SU-DHL-6 (cell line): Measurements from ENCODE around the gene WNT3.

Experiments used
- H2AFZ ChIP-seq: fragments of 200-600 bp; sonication (generic); 2 replicates; pipeline ENCODE4 v1.6.1; 2014; ENCODE audit warnings: low read depth, mild to moderate bottlenecking, moderate library complexity, mixed read lengths, antibody characterized with exemption, low read length; ENCODE audit not compliant: severe bottlenecking
- H3F3A ChIP-seq: fragments of 200-600 bp; shearing (Covaris generic); 2 replicates; pipeline ENCODE4 v1.6.0; 2016; ENCODE audit warnings: antibody characterized with exemption, mild to moderate bottlenecking; ENCODE audit not compliant: insufficient read depth
- H3K27ac ChIP-seq: fragments of 200-600 bp; sonication (generic); 2 replicates; pipeline ENCODE4 v1.5.1; 2016; ENCODE audit warnings: low read depth, mild to moderate bottlenecking, low read length, moderate library complexity, mixed read lengths
- H3K27me3 ChIP-seq: fragments of 200-600 bp; sonication (generic), shearing (Covaris generic); 2 replicates; pipeline ENCODE4 v1.6.0; 2014; ENCODE audit warnings: mild to moderate bottlenecking, low read length
- H3K36me3 ChIP-seq: fragments of 200-600 bp; sonication (generic); 2 replicates; pipeline ENCODE4 v1.6.1; 2014; ENCODE audit warnings: mild to moderate bottlenecking, low read length, mixed read lengths
- H3K4me2 ChIP-seq: fragments of 300-600, 200-600 bp; shearing (Covaris generic), sonication (generic); 2 replicates; pipeline ENCODE4 v1.6.0; 2014; ENCODE audit warnings: low read length, low read depth, mild to moderate bottlenecking; ENCODE audit not compliant: poor library complexity, severe bottlenecking
- H3K4me3 ChIP-seq: fragments of 200-600 bp; sonication (generic); 2 replicates; pipeline ENCODE4 v1.5.1; 2014; ENCODE audit warnings: antibody characterized with exemption, low read length, mild to moderate bottlenecking, mixed read lengths; ENCODE audit not compliant: insufficient read depth, poor library complexity, severe bottlenecking
- H3K79me2 ChIP-seq: fragments of 200-600 bp; sonication (generic); 2 replicates; pipeline ENCODE4 v1.6.1; 2014; ENCODE audit warnings: mild to moderate bottlenecking, low read length, moderate library complexity; ENCODE audit not compliant: insufficient read depth
- H3K9ac ChIP-seq: fragments of 200-600 bp; sonication (generic); 2 replicates; pipeline ENCODE4 v1.7.0; 2014; ENCODE audit warnings: mild to moderate bottlenecking, low read length
- H3K9me2 ChIP-seq: fragments of 200-600 bp; sonication (generic); replicated peaks from 2 replicates; pipeline ENCODE4 v1.6.1; 2014; ENCODE audit warnings: low read length; ENCODE audit not compliant: insufficient read depth
- H3K9me3 ChIP-seq: fragments of 200-600 bp; sonication (generic); 2 replicates; pipeline ENCODE4 v1.6.1; 2014; ENCODE audit warnings: low read length, mixed read lengths; ENCODE audit not compliant: insufficient read depth
- H4K20me1 ChIP-seq: fragments of 200-600 bp; sonication (generic); 2 replicates; pipeline ENCODE4 v1.6.1; 2014; ENCODE audit warnings: low read depth, mild to moderate bottlenecking, antibody characterized with exemption, low read length, moderate library complexity, mixed read lengths
- CTCF ChIP-seq: fragments of 200-600 bp; sonication (generic); IDR thresholded peaks from one replicate; pipeline ENCODE4 v1.5.1; 2017; ENCODE audit warnings: antibody characterized with exemption, mild to moderate bottlenecking, low read length, moderate library complexity; ENCODE audit not compliant: insufficient read depth, poor library complexity, severe bottlenecking
- EZH2phosphoT487 ChIP-seq: fragments of 200-600 bp; sonication (generic), shearing (Covaris generic); conservative IDR thresholded peaks from 2 replicates; pipeline ENCODE4 v1.6.1; 2018; ENCODE audit warnings: mild to moderate bottlenecking, antibody characterized with exemption, low read length, moderate library complexity, mixed read lengths

The WNT3 gene

GRCh38 chr17:46822388-46822921 is 4.0 kb upstream of the WNT3 start:
- H3K9me3 ChIP-seq, result no peaks in the 10 kb centered on the region
- H2AFZ ChIP-seq, result no peak overlapping the region
- H4K20me1 ChIP-seq, result no peaks in the 10 kb centered on the region
- TF ChIP-seq CTCF (peak; percentile 69), EZH2phosphoT487 (no peak)
- no peaks in the 10 kb centered on the region for H3K36me3 ChIP-seq
- no peaks in the 10 kb centered on the region for H3K27me3 ChIP-seq
- no peaks in the 10 kb centered on the region for H3K79me2 ChIP-seq
- H3K4me2 ChIP-seq, result no peak overlapping the region
- H3K4me3 ChIP-seq, result no peak overlapping the region
- no peak overlapping the region for H3K9ac ChIP-seq
- H3F3A ChIP-seq, result no peaks in the 10 kb centered on the region
- H3K27ac ChIP-seq, result no peak overlapping the region
- H3K9me2 ChIP-seq, result no peaks in the 10 kb centered on the region

- Histone ChIP-seq H2AFZ (no peak overlapping the region), H3F3A (no peaks in the 10 kb centered on the region), H4K20me1 (no peaks in the 10 kb centered on the region), H3K4me2 (no peak overlapping the region), H3K4me3 (no peak overlapping the region), H3K9me3 (no peaks in the 10 kb centered on the region), H3K9ac (no peak overlapping the region), H3K79me2 (no peaks in the 10 kb centered on the region), H3K27ac (no peak overlapping the region), H3K36me3 (no peaks in the 10 kb centered on the region), H3K27me3 (0 out of 2 replicates have a peak, but pooled peaks cover 3% of the 10 kb centered on the region), H3K9me2 (no peaks in the 10 kb centered on the region)
- no peak for TF ChIP-seq CTCF
- TF ChIP-seq EZH2phosphoT487, result no peak
These were observed 3.2 kb upstream of the WNT3 start for GRCh38 chr17:46821482-46822387.

GRCh38 chr17:46820592-46821450 is 2.3 kb upstream of the WNT3 start:
- H3K27me3 ChIP-seq, result 0 out of 2 replicates have a peak, but pooled peaks cover 3% of the 10 kb centered on the region
- no peaks in the 10 kb centered on the region for H3K36me3 ChIP-seq
- H2AFZ ChIP-seq, result no peak overlapping the region
- no peak overlapping the region for H3K4me2 ChIP-seq
- no peaks in the 10 kb centered on the region for H3K9me3 ChIP-seq
- H4K20me1 ChIP-seq, result no peaks in the 10 kb centered on the region
- H3F3A ChIP-seq, result no peaks in the 10 kb centered on the region
- H3K27ac ChIP-seq, result no peak overlapping the region
- no peak overlapping the region for H3K4me3 ChIP-seq
- no peaks in the 10 kb centered on the region for H3K9me2 ChIP-seq
- no peak overlapping the region for H3K9ac ChIP-seq
- H3K79me2 ChIP-seq, result no peaks in the 10 kb centered on the region
- TF ChIP-seq EZH2phosphoT487, result no peak
- TF ChIP-seq CTCF, result no peak
